CD4-positive, alpha-beta T cell treated with Interleukin-17A for 1 hour (primary cell): ENCODE results near the gene RAB30.

Experiments used
- DNase-seq: peaks from one replicate; pipeline ENCODE4 v3.0.0-alpha.2; 2020

The RAB30 gene

GRCh38 chr11:83070044-83070701, 1.5 kb downstream of the RAB30 start:
- DNase-seq: no peak

- no peak for DNase-seq
These were observed 2.2 kb downstream of the RAB30 start for GRCh38 chr11:83069441-83070043.

GRCh38 chr11:83068568-83068967, 3.1 kb downstream of the RAB30 start:
- no peak for DNase-seq

GRCh38 chr11:83064011-83064410, 7.7 kb downstream of the RAB30 start:
- no peak for DNase-seq

GRCh38 chr11:83063073-83063754, 8.5 kb downstream of the RAB30 start:
- DNase-seq: peak; percentile 52

GRCh38 chr11:83061883-83062282, 9.8 kb downstream of the RAB30 start:
- DNase-seq: peak; percentile 20

- DNase-seq: no peak
These were observed 10.7 kb downstream of the RAB30 start for GRCh38 chr11:83060965-83061364.

GRCh38 chr11:83057721-83058120, 14.0 kb downstream of the RAB30 start:
- no peak for DNase-seq

GRCh38 chr11:83056611-83057010, 15.1 kb downstream of the RAB30 start:
- no peak for DNase-seq

- DNase-seq: no peak
These were observed 15.5 kb downstream of the RAB30 start for GRCh38 chr11:83056204-83056603.

- DNase-seq: no peak
These were observed 16.8 kb downstream of the RAB30 start for GRCh38 chr11:83054904-83055380.

GRCh38 chr11:83054001-83054400, 17.7 kb downstream of the RAB30 start:
- DNase-seq: peak; percentile 21

- DNase-seq: no peak
These were observed 19.7 kb downstream of the RAB30 start for GRCh38 chr11:83051760-83052671.

- DNase-seq: no peak
These were observed 24.0 kb downstream of the RAB30 start for GRCh38 chr11:83047515-83048225.

- DNase-seq: no peak
These were observed 25.0 kb downstream of the RAB30 start for GRCh38 chr11:83046621-83047172.

GRCh38 chr11:83044958-83045712, 26.6 kb downstream of the RAB30 start:
- peak; percentile 45 for DNase-seq

GRCh38 chr11:83042964-83043711, 28.6 kb downstream of the RAB30 start:
- no peak for DNase-seq

GRCh38 chr11:83041126-83041525, 30.6 kb downstream of the RAB30 start:
- DNase-seq: no peak

- DNase-seq: no peak
These were observed 32.1 kb downstream of the RAB30 start for GRCh38 chr11:83039566-83039965.

- no peak for DNase-seq
These were observed 33.8 kb downstream of the RAB30 start for GRCh38 chr11:83037877-83038276.

GRCh38 chr11:83036701-83037100, 35.0 kb downstream of the RAB30 start:
- no peak for DNase-seq
